Astrocyte of the hippocampus (primary cell): Measurements from ENCODE around the gene TACO1.

Experiments used
- DNase-seq: peaks from one replicate; pipeline ENCODE4 v3.0.0; 2011; ENCODE audit warnings: low read depth, low spot score

The TACO1 gene

DNA sequence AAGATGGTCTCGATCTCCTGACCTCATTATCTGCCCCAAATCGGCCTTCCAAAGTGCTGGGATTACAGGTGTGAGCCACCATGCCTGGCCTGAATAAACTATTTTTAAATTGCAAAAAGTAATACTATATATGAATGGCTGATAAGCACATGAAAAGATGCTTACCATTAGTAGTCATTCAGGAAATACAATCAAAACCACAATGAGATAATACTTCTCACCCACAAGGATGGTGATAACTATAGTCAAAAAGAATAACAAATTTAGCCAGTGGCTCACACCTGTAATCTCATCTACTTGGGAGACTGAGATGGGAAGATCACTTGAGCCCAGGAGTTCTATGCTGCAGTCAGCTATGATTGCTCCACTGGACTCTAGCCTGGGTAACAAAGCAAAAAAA lies 2.4 kb upstream of the TACO1 start:
- no peak for DNase-seq

DNA sequence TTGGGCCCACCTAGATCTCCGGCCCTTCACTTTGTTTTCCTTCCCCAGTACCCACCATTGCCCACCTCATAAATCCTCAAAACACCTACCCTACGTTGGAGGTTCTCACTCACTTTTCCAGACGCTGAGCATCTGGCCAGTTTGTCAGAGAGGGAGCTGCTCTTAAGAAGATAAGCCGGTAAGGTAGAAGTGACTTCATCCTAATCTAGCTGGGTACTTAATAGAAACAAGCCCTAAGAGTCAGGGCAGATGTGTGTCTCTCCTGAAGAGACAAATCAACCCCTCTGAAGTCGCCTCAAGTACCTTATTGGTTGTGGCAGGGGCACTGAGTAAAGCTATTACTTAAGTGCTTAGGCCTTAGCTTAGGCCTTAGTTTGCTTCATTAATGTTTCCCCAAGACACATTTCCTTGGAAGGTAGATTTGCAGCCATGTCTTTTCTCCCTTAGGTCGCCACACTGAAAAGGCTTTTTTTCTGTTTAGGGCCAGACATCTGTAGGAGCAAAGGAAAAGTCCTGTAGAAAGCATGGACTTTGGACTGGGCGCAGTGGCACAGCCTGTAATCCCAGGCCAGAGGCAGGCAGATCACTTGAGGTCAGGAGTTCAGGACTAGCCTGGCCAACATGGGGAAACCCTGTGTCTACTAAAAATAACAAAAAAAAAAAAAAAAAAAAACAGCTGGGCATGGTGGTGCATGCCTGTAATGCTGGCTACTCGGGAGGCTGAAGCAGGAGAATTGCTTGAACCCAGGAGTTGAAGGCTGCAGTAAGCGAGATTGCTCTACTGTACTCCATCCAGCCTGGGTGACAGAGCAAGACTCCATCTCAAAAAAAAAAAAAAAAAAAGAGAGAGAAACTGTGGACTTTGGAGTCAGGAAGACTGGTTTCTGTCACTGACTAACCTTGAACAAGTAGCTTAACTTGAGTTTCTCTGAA lies 1.0 kb downstream of the TACO1 start:
- DNase-seq: peak; percentile 34

DNA sequence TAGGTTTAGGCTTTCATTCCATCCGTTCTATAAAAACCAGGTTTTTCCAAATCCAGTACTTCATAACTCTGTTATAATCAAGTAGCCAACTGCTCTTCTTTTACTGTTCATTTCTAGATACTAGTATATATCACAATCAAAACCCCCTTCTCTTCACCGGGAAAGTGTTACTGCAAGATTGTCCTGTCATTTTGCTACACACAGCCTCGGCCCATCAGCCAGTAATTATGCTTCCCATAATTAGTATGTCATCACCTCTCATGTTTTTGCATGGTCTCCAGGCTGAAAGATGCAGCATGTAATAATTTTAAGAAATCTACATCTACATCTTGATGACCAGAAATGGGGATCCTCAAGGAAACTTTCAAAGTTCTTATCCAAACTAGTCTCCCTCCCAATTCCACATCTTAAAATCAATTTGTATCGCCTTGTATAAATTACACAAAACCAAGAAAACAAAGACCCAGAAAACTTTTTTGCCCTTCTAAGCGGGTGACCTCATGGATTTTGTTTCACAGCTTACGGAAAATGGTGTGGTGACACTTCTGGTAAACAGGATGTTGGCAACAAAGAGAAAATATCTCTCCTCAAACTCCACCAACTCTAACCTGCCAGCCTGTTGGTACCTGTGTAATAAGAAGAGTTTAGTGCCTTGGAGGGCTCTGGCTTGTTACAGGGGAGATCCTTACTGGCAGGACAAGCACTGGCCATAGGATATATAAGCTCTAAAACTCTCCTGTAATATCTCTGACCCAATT lies 9.3 kb downstream of the TACO1 start:
- no peak for DNase-seq

DNA sequence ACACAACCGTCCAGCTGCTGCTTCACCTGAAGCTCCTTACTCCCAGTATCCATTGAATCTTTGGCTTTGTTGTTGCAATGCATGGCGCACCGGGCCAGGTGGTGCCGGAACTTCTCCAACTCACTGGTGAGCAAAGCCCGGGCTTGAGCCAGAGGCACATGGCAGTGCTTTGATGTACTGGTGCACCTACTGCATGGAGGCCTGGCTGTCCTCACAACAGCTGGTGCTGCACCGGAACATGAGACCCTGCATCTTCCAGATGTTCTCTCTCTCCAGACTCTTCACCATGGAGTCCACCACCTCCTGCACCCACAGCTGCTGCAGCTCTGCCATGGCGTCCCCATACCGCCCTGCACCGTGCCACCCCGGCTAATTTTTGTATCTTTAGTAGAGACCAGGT lies 10.2 kb downstream of the TACO1 start:
- no peak for DNase-seq

DNA sequence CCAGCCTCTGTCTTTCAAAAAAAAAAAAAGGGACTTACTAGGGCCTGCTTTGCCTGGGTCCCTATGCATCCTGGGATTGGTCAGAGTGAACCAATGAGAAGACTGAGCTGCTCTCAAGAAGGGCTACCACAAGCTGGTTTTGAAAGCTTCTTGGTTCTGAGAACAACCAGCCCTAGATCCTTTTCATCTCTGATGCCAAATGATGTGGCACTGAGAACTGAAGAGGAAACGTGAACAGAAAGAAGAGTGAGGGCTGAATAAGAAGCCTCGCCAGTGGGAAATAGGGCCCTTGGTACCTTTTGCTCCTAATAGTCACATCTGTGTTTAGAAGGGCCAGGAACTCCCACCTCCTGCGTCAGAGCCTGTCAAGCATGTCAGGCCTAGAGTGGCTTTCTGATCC lies 10.7 kb downstream of the TACO1 start:
- DNase-seq: no peak

DNA sequence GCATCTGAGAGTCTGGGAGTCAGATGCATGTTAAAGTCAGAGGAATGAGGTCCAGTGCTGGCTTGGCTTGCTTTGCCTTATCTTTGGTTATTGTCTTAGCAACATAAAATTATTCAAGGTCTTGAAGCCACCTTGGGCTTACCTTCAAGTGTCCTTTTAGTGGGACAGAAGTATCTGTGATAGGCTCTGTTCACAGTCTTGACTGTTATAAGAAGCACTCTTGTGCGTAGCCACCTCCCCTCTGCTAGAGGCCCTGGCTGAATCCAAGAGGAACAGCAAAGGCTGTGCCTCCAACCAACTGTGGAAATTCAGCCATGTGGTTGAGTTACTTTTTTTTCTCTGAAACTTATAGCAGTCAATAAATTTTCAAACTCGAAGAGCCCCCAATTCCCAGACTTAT lies 13.0 kb downstream of the TACO1 start:
- no peak for DNase-seq

DNA sequence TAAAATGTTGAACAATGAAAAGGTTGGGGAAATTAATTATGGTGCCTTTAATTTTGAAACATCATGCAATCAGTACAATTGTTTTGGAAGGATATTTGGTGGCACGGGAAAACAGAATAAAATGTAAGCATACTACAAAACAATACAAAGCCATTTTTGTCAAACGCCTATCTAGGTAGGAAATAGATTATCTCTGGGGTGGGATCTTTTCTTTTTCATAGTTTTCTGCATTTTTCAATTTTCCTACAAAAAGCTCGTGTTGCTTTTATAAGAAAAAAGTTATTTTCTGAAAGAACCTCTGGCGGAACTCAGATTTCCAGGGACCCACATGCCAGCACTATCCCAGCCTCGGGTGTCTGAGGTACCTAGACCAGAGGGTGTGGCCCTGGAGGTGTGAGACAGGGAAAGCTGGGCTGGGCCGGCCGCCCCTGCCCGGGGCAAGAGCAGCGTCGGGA lies 20.6 kb downstream of the TACO1 start:
- no peak for DNase-seq

DNA sequence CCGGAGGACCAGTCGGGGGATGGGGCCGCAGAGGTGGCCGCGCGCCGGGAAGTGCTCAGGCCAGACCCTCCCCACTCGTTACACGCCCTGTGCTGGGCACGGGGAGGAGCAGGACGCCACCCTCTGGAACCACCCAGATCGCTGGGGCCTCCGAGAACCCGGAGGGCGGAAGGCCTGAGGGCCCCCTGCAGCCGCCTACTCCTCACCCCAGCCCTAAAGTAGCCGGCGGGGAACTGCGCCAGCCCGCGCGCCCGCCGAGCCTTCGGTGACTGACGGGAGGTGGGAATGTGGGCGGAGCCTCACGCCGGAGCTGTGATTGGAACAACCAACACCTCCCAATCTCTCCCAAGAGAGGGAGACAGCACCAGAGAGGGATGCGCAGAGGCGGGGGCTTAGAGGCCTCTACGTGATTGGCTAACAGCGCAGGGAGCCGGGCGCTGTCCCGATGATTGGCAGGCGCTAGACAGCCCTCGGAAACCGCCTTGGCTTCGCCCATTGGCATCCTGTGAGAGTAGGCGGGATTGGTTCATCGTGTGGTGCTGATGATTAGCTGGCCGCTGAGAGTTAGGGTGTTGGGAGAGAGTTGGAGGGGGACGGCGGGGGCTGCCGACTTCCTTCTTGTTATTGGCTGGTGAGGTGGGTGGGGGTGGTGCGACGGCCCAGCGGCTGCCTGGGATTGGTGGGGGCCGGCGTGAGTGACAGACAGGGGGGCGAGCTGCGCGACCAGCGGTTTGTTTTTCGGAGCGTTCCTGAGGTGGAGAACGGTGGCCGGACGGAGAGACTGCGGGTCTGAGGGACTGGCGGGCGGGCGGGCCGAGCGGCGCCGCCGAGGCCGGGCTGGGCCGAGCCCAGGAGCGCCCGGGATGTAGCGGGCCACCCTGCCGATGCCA lies 21.2 kb downstream of the TACO1 start, which contains the start of gene MAP3K3:
MAP3K3 (plus strand) TSS at position 734 of the 890 bp plus-strand sequence. CDS start 343 bp downstream, outside the sequence.
- peak; percentile 100 for DNase-seq

DNA sequence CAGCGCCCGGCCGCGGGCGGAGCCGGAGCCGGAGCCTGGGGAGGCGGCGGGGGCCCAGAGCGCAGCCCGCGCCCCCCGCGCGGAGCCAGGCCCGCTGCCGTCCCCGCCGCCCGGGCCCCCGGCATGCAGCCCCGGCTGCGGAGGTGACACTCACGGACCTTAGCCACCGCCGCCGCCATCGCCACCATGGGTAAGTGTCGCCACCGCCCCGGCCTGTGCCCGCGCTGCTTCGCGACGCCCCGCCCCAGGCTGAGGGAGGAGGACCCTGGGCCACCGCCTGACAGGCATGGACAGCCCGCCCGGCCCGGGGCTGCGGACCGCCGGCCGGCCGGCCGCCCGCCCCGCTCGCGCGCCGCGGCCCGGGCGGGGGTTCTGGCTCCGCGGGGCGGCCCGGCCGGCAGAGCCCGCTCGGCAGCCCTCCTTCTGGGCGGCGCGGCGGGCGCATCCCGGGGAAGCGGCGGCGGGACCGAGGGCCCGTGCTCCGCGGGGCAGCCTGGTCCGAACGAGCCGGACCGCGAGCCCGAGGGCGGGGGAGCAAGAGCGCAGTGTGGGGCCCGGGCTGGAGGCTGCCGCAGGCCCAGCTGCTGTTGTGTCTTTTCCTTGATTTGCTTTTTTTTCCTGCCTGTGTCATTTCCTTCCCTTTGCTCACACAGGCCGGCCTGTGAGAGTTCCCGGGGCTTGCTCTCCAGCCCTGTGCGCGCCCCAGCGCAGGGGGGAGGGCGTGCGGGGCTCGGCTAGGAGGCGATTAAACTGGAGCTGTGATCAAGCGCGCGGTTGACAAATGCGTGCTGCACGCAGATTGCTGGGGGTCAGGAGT lies 22.1 kb downstream of the TACO1 start:
- DNase-seq: peak; percentile 79

DNA sequence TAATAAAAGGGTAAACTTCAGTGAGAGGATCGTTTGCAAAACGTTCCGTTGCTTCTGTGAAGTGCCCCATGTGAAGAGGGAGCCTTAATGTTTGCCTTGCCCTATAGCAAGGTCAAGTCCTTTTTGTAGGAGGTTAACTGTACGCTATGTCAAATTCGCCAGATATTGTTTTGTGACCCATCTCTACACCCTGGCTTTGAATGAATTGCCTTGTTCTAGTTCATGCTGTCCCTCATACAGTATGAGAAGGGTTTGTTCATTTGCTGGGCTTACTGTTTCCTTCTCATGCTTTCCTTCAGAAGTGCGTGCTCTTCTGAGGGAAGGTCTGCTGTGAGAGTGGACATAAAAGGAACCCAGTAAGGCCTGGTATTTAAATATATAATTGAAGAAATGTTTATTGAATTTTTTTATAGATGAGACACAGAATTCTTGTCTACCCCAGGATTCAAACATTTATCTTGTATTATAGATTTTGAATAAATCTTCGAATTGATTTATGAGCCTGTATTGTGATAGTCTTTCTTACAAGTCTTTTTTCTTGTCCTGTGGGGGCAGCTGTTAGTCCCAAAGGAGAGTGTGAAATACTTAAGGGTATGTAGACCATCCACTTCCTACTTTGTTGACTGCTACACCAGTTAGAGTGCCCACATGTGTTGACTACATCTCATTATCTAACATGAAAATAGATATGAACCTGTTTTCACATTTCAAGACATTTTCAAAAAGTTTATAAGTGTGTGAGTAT lies 23.3 kb downstream of the TACO1 start:
- no peak for DNase-seq

DNA sequence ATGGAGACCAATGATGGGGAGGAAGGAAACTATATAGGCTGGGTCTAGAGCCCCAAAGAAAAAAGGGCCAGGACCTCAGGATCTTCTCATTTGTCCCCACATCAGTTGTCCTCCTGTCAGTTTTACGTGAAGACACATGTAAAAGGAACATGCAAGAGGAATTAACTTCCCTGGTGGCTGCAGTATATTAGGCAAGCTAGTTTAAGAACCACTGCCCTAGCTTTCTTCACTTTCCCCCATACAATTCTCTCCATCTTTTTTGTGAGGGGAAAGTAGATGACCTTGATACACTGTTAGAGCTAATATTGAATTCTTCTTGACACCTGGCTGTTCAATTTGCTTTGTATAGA lies 23.8 kb downstream of the TACO1 start:
- no peak for DNase-seq

DNA sequence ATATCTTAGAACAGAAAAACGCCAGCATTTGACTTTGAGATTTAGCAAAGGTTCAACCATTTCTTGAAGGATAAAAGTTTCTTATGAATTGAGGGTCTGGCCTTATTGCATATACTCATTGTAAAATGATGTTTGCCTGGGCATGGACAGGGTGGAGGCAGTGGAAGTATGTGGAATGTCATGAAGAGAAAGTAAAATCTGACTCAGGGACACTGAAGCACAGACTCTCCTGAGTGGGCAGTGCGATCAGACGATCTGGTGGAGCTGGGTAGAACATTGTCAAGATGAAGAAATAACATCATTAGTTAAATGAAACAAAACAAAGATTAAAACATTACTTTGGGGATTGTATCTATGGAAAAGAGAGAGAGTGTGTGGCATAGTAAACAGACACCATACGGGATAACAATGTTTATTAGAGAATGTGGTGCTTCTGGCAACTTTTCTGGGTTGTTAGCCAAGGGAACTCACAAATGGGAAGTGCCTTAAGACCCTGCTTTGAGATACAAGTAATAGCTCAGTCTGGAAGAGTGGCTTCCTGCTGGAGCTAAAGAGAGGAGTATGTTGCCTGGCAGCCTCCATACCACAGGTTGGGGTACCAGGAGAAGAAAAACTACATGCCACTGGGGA lies 26.0 kb downstream of the TACO1 start:
- no peak for DNase-seq

DNA sequence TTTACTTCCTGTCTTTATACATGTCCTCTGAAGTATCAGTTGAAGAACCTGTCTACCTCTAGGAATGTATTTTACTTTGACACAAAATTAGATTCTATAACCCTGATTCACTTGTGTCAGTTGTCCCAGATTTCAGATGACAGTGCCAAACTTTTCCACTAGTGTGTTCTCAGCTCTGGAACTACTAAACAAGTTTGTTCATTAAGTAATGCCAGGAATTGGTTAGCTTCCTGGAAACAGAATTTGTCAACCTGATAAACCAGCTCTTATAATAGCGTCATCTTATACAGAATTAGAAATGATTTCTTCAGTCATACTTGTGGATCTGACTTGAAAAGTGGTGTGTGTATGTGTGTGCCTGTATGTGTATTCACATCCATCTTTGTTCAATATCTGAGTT lies 28.9 kb downstream of the TACO1 start:
- no peak for DNase-seq

DNA sequence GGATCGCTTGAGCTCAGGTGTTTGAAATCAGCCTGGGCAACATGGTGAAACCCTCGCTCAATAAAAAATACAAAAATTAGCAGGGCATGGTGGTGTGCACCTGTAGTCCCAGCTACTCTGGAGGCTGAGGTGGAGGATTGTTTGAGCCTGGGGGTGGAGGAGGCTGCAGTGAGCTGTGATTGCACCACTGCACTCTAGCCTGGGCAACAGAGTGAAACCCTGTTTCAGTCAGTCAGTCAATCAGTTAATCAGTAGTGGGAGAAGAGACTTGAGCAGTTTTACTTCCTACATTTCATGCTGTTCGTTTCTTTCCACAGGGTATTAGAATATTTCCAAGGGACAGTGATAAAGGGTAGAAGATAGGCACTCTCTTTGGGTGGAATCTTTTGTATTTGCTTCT lies 30.4 kb downstream of the TACO1 start:
- no peak for DNase-seq

DNA sequence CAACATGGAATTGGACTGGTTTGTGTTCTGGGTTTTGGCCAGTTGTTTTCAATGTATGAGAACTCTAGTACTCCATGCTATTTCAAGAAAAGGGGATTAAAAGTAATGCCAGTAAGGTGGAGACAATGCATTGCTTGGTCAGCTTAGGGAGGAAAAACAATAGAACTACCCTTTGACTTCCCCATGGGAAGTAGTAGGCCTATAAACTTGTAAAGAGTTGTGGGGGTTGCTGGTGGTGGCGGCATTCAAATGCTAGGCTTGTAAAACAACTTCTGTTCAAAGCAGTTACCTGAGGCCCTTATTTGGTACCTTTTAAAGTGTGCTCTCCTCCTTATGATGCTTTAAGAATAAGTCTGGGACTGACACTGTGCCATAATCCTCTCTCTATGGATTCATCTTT lies 30.9 kb downstream of the TACO1 start:
- no peak for DNase-seq

DNA sequence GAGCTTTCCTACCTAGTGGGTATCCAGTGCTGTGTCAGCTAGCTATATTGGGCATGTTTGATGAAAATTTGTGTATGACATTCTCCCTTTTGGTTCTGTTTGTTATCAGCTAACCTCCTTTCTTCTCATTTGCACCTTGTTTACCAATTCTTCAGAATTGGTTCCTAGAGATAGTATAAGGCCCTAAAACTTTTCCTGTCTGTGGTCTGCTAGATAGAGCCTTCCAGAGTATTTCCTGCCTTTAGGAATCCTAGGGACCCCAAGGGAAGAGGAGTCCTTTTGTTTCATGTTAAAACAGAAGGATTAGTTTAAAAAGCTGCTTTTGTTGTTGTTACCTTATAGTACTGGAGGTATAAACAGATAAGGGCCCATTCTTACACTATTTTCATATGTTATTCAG lies 33.0 kb downstream of the TACO1 start:
- DNase-seq: no peak

DNA sequence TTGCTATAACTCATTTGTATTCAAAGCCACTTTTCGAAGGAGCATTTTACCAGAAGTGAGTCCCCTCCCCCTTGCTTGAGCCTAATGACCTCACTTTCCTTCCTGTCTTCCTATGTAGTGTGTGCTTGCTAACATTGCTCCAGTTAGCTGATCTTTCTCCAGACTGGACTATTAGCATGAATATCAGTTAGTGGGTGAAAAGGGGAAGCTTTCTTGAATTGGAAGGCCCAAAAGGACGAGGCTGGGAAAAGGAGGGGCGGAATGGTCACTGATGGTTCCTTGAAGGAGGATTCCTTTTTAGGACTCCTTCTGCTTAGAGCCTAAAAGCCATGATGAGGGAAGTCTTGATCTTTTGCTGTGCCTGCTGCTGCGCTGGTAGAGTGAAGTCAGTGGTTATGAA lies 33.5 kb downstream of the TACO1 start:
- peak; percentile 22 for DNase-seq

DNA sequence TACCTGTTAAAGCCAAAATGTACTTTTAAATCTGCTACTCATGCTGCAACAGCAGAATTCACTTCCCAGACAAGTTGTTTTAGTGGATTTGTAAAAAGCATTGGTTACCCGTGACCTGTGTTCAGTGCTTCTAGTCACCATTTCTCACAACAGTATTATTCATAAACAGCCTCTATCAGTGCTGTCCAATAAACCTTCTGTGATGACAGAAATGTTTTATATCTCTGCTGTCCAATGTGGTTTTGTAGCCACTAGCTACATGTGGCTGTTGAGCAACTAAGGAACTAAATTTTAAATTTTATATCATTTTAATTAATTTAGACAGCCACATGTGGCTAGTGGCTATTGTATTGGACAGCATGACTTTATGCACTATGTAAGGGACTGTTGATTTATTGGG lies 34.1 kb downstream of the TACO1 start:
- DNase-seq: no peak

DNA sequence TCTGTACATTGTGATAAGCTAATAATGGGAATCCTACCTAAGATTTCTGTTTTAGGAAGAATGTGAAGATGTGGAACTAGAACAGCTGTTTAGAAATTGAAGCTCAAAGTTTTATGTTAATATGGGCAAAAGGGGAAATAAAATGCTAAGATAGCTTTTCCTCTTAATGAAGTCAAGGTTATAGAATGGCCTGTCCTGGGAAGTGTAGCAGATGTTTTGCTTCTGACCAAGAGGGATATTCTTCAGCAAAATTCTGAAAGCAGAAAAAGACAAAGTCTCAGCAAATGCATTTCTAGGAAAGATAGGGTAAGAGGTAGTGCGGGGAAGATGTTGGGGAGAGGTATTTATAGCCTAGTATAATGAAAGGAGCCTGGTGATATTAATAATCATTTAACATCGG lies 34.6 kb downstream of the TACO1 start:
- no peak for DNase-seq

DNA sequence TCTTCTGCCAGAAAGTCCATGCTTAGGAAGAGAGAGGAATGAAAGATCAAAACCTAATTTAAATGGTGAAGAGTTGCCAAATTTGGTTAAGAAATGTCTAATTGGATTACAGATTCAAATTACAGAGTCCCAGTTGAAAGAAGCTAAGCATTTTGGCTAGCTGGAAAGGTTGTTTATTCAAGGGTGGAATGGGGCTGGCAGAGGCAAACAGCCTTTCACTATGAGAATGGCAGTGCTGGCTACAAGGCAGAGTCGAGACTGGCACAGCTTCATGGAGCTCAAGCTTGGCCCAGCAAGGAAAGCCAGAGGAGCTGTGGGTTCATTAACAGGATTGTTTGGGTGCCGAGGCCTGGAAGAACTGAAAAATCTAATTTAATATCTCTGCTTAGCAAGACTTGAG lies 35.1 kb downstream of the TACO1 start:
- DNase-seq: peak; percentile 31
